SK-N-SH (cell line): Measurements from ENCODE around the gene TMUB1. TPM values are rescaled to one million over a fixed set of nuclear protein-coding genes. Genes with fewer than 3 reads are reported as not detected.
"Not testable (repeated sequence)": the region's sequence is repeated elsewhere in the genome, so short reads cannot be mapped to it uniquely, and the experiment has no call there.

Experiments used
- CTCF ChIA-PET: fragments of 300-600, 350-600 bp; formaldehyde crosslinking; extraction: SDS; loops from one replicate; lab custom pipeline; 2021; lab: Yijun Ruan, JAX
- POLR2A ChIA-PET: fragments of 350-600 bp; sonication (Branson Sonifier 250); formaldehyde crosslinking; extraction: SDS; loops from one replicate; lab custom pipeline; 2020; ENCODE audit warnings: antibody characterized with exemption, inconsistent platforms; lab: Yijun Ruan, JAX
- DNase-seq: peaks from one replicate; pipeline ENCODE4 v3.0.0; 2012
- H2AFZ ChIP-seq: fragments of 200-600 bp; sonication (generic); 2 replicates; pipeline ENCODE4 v1.8.1; 2016; ENCODE audit warnings: antibody characterized with exemption, mild to moderate bottlenecking, low read depth
- H3F3A ChIP-seq: fragments of 200-600 bp; sonication (generic); replicated peaks from 2 replicates; pipeline ENCODE3; 2016; ENCODE audit warnings: antibody characterized with exemption, mild to moderate bottlenecking; ENCODE audit not compliant: insufficient read depth
- H3K27ac ChIP-seq, 2 experiments: fragments of 200-500 bp in 1 of 2; fragments of 200-600 bp in 1 of 2; sonication (Bioruptor generic) in 1 of 2; sonication (generic), shearing (Covaris generic) in 1 of 2; 2 replicates each; pipeline versions ENCODE4 v1.5.1 to v1.6.1; 2014 to 2016; ENCODE audit warnings: low read depth in 2 of 2, inconsistent platforms in 1 of 2, low read length in 1 of 2, mild to moderate bottlenecking in 1 of 2, mixed read lengths in 1 of 2
- H3K27me3 ChIP-seq: fragments of 200-600 bp; sonication (generic), shearing (Covaris generic); 2 replicates; pipeline ENCODE4 v1.6.1; 2016; ENCODE audit warnings: mixed run types; ENCODE audit not compliant: insufficient read depth
- H3K36me3 ChIP-seq, 2 experiments: fragments of 200-500 bp in 1 of 2; fragments of 200-600 bp in 1 of 2; sonication (Bioruptor generic) in 1 of 2; sonication (generic) in 1 of 2; replicated peaks in 1 of 2; 2 replicates each; pipeline versions ENCODE3 to v1.5.1; 2014 to 2016; ENCODE audit warnings: low read length in 1 of 2, mild to moderate bottlenecking in 1 of 2; ENCODE audit not compliant: insufficient read depth in 2 of 2, control insufficient read depth in 1 of 2
- H3K4me1 ChIP-seq, 2 experiments: fragments of 200-500 bp in 1 of 2; fragments of 200-600 bp in 1 of 2; sonication (Bioruptor generic) in 1 of 2; sonication (generic), shearing (Covaris generic) in 1 of 2; 2 replicates each; pipeline versions ENCODE4 v1.5.1 to v1.6.1; 2014 to 2016; ENCODE audit warnings: low read depth in 1 of 2, low read length in 1 of 2, mixed run types in 1 of 2; ENCODE audit not compliant: insufficient read depth in 2 of 2, control insufficient read depth in 1 of 2
- H3K4me2 ChIP-seq: fragments of 200-600 bp; sonication (generic), shearing (Covaris generic); 2 replicates; pipeline ENCODE4 v1.6.1; 2017; ENCODE audit warnings: mixed run types
- H3K4me3 ChIP-seq, 2 experiments: fragments of 200-500 bp in 1 of 2; fragments of 200-600 bp in 1 of 2; sonication (Bioruptor generic) in 1 of 2; sonication (generic), shearing (Covaris generic) in 1 of 2; 2 replicates each; pipeline versions ENCODE4 v1.5.1 to v1.8.1; 2014 to 2016; ENCODE audit warnings: low read depth in 2 of 2, inconsistent platforms in 1 of 2, low read length in 1 of 2, mild to moderate bottlenecking in 1 of 2, mixed read lengths in 1 of 2, moderate library complexity in 1 of 2
- H3K79me2 ChIP-seq: fragments of 200-600 bp; sonication (generic); 2 replicates; pipeline ENCODE4 v1.8.1; 2017; ENCODE audit warnings: mild to moderate bottlenecking; ENCODE audit not compliant: insufficient read depth
- H3K9ac ChIP-seq: fragments of 200-600 bp; sonication (generic); 2 replicates; pipeline ENCODE4 v1.6.1; 2017; ENCODE audit warnings: mixed run types
- H3K9me2 ChIP-seq: fragments of 200-600 bp; sonication (generic); 2 replicates; pipeline ENCODE4 v1.6.1; 2017; ENCODE audit warnings: mixed run types
- H3K9me3 ChIP-seq: fragments of 200-600 bp; sonication (generic); 2 replicates; pipeline ENCODE4 v1.6.1; 2017; ENCODE audit warnings: mixed run types, mild to moderate bottlenecking, moderate library complexity
- H4K20me1 ChIP-seq: fragments of 200-600 bp; sonication (generic); 2 replicates; pipeline ENCODE4 v1.6.1; 2017; ENCODE audit warnings: mild to moderate bottlenecking, mixed run types; ENCODE audit not compliant: insufficient read depth
- EZH2phosphoT487 ChIP-seq: fragments of 200-600 bp; sonication (generic); IDR thresholded peaks from 2 replicates; pipeline ENCODE4 v1.6.1; 2017; ENCODE audit warnings: low read depth, mixed run types, mild to moderate bottlenecking, antibody characterized with exemption, moderate library complexity, borderline replicate concordance
- GABPA ChIP-seq: IDR thresholded peaks from 2 replicates; pipeline ENCODE4 v1.4.0; 2012; ENCODE audit warnings: low read depth, mild to moderate bottlenecking
- GATA2 ChIP-seq: sonication (generic); formaldehyde crosslinking; IDR thresholded peaks from 2 replicates; pipeline ENCODE4 v1.5.0; 2020; ENCODE audit warnings: mild to moderate bottlenecking, missing genetic modification reagents
- IRF3 ChIP-seq: fragments of 150-350 bp; IDR thresholded peaks from 2 replicates; pipeline ENCODE4 v1.6.1; 2016; ENCODE audit warnings: mild to moderate bottlenecking, low read depth, low read length
- MEF2A ChIP-seq: IDR thresholded peaks from 2 replicates; pipeline ENCODE4 v1.4.0; 2012; ENCODE audit warnings: low read depth, borderline replicate concordance
- NRF1 ChIP-seq: IDR thresholded peaks from 2 replicates; pipeline ENCODE4 v1.6.1; 2012; ENCODE audit warnings: low read depth, mild to moderate bottlenecking, low read length
- RCOR1 ChIP-seq: fragments of 150-350 bp; IDR thresholded peaks from 2 replicates; pipeline ENCODE4 v1.6.1; 2017; ENCODE audit warnings: antibody characterized with exemption, low read length
- RFX5 ChIP-seq: IDR thresholded peaks from 2 replicates; pipeline ENCODE4 v1.6.1; 2012; ENCODE audit warnings: mild to moderate bottlenecking, improper control_type of control experiment, low read length
- RXRA ChIP-seq: IDR thresholded peaks from 2 replicates; pipeline ENCODE4 v1.4.0; 2012; ENCODE audit warnings: low read depth, mild to moderate bottlenecking, borderline replicate concordance
- SMC3 ChIP-seq: IDR thresholded peaks from 2 replicates; pipeline ENCODE4 v1.6.1; 2012; ENCODE audit warnings: low read depth, low read length, improper control_type of control experiment
- TCF12 ChIP-seq: IDR thresholded peaks from 2 replicates; pipeline ENCODE4 v1.4.0; 2012
- TEAD4 ChIP-seq: IDR thresholded peaks from 2 replicates; pipeline ENCODE4 v1.4.0; 2012; ENCODE audit warnings: mild to moderate bottlenecking, borderline replicate concordance; ENCODE audit not compliant: insufficient read depth
- USF1 ChIP-seq: IDR thresholded peaks from 2 replicates; pipeline ENCODE4 v1.4.0; 2012; ENCODE audit warnings: low read depth, borderline replicate concordance
- WGBS: methylation state at CpG from one replicate; pipeline ENCODE4 v1.1.6; 2017; ENCODE audit warnings: low lambda C conversion rate; 5-methylcytosine and 5-hydroxymethylcytosine counted together
- polyA plus RNA-seq, 3 experiments: library from polyadenylated mRNA; depleted of rRNA; stranded (reverse); fragments of >200 nt; gene quantifications; 2 replicates each; pipeline ENCODE4 v1.2.3, GENCODE V29; 2012

Gene TMUB1
- polyA plus RNA-seq, 1 of the 3 experiments (the other 2 are of a cell fraction) = 60.6 TPM

GRCh38 chr7:151043959-151044358 lies 39.3 kb downstream of the TMUB1 start:
- CTCF ChIA-PET = interaction anchor here (1.5 to 3.7 kb wide), 2 partner anchors 15 to 25 kb away, joined by 3 to 21 read pairs; partner anchors contain the start of gene ABCB8
- no peak overlapping the region for H3K9ac ChIP-seq

GRCh38 chr7:151043449-151043848 lies 39.8 kb downstream of the TMUB1 start:
- CTCF ChIA-PET = not testable (repeated sequence)

More at GRCh38 chr7:151043959-151044358, 39.3 kb downstream of the TMUB1 start:
- Histone ChIP-seq H3K79me2 (no peaks in the 10 kb centered on the region), H3K4me1 (peaks cover 29 to 56% of the 10 kb centered on the region in 2 experiments), H3K9me3 (no peaks in the 10 kb centered on the region), H4K20me1 (no peaks in the 10 kb centered on the region), H3K27ac (no peak overlapping the region), H3F3A (peaks cover 25% of the 10 kb centered on the region), H3K4me2 (no peak overlapping the region), H3K36me3 (peaks cover 4 to 20% of the 10 kb centered on the region in 2 experiments), H2AFZ (no peak overlapping the region), H3K9me2 (no peaks in the 10 kb centered on the region), H3K27me3 (no peaks in the 10 kb centered on the region), H3K4me3 (no peak overlapping the region)
- TF ChIP-seq TEAD4 = no peak
- no peak for TF ChIP-seq TCF12
- no peak for TF ChIP-seq RCOR1
- TF ChIP-seq NRF1 = no peak
- TF ChIP-seq GABPA = no peak
- no peak for TF ChIP-seq MEF2A
- no peak for TF ChIP-seq GATA2
- no peak for TF ChIP-seq USF1
- no peak for TF ChIP-seq RFX5
- TF ChIP-seq SMC3 = no peak
- TF ChIP-seq RXRA = no peak
- TF ChIP-seq EZH2phosphoT487 = no peak
- no peak for TF ChIP-seq IRF3
- POLR2A ChIA-PET = no interaction called here
- WGBS = 98% methylated on average over 11 of the region's 20 CpGs
- DNase-seq = no peak

More at GRCh38 chr7:151043449-151043848, 39.8 kb downstream of the TMUB1 start:
- H3K27me3 ChIP-seq, H3K9me3 ChIP-seq, H3K79me2 ChIP-seq, H3K4me2 ChIP-seq, POLR2A ChIA-PET, H4K20me1 ChIP-seq, DNase-seq, H3K27ac ChIP-seq, H3K9me2 ChIP-seq, H2AFZ ChIP-seq, H3K4me3 ChIP-seq, H3K9ac ChIP-seq: not testable (repeated sequence)
- peaks cover 35 to 59% of the 10 kb centered on the region in 2 experiments for H3K4me1 ChIP-seq
- peaks cover 4 to 20% of the 10 kb centered on the region in 2 experiments for H3K36me3 ChIP-seq
- H3F3A ChIP-seq = peaks cover 30% of the 10 kb centered on the region
- WGBS = 88% methylated on average over 10 of the region's 10 CpGs
